NCI-H82 treated with DMSO at 0.1 percent for 48 hours (cell line): ENCODE measurements around the gene ELK4.

Source experiments
- DNase-seq: peaks from one replicate; lab custom pipeline; 2025; ENCODE audit not compliant: unreplicated experiment; lab: John Stamatoyannopoulos, UW

Gene ELK4

DNA sequence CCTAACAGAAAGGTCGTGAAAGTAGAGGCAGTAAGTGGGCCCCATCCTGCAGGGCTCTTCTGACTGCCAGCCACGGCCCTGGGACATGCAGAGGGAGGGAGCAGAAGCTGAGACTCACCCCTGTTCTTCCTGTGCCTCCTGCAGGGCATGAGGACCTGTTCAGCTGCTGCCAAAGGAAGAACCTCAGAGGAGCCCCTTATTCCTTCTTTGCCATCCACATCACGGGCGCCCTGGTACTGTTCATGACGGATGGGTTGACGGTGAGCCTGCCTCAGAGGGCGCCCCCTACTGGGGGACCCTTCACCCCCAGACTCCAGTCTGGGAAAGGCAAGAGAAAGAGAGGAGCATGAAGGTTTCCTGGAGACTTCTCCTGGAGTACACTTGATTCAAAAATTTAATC, 47.1 kb downstream of the ELK4 start:
- no peak for DNase-seq

DNA sequence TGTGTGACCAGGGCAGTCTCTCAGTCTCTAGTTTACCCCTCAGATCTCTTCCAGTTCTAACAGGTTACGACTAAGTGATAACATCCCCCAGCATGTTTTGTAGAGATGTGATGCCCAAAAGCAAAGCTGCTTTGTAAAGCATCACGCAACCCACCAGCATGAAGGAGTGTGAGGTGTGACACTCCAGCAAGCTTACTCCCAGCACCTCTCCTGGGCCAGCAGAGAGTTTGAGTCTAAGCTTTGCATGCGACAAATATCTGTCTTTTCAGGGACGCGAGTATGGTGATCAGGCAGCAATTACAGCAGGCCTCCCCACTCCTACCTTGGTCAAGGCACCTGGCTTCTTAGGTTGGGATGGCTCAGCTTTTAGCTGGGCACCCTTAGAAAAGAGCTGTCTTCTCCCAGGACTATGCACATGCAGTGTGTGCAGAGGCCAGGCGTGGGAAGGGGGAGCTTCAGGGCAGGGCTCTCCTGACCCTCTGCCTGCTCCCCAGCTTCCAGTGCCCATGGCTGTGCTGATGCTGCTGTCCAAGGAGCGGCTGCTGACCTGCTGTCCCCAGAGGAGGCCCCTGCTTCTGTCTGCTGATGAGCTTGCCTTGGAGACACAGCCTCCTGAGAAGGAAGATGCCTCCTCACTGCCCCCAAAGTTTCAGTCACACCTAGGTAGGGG, 48.2 kb downstream of the ELK4 start:
- no peak for DNase-seq

DNA sequence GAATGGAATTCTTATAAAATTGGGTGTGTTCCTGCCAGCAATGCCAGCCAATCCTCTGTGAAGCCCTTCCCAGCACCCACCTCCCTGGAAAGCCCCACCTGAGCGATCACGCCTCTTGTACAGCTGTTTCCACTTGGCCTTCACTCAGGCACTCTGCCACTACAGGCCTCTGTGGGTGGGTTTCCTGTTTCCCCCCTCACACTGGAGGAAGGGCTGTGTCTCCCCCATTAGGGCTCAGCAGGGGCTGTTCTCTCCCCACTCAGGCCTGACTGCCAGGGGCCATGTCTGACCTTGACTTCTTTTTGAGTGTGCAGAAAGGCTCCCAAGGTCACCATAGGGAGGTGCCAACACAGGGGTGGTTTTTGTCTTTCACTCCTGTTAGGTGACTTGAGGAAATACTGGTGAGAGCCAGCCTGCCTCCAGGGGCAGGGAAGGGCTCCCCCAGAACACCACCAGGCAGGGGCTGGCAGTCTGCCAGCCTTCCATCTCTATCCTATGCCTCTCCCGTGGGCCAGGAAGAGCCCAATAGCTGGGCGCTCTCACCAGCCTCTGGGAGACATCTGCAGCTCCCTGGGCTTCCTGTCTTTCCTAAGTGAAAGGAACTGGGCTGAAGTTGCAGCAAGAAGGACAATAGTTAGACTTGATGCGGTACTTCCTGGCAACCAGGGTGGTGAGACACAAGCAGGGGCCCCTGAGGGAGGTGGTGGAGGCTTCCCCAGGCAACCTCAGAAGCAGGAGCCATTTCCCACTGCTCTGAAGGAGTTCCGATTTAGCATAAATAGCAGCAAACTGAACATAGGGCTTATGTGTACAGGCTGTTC, 49.1 kb downstream of the ELK4 start:
- DNase-seq = no peak

DNA sequence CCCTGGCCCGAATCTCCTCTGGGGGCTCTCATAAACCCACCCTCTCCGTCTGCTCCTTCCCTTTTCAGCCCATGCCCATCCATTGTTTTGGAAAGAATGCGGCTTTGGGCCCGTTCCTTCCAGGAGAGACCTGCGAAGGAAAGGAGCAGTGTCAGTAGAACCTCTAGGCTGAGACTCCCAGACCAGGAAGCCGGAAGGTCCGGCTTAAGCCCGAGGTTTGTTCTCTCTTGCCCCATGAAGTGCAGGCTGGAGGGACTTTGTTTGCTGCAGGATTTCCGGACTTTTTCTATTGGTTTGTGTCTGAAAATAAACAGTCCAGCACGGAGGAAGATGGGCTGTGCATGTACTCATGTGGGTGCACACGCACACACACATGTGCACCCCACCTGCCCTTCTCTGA, 49.8 kb downstream of the ELK4 start:
- DNase-seq = no peak

DNA sequence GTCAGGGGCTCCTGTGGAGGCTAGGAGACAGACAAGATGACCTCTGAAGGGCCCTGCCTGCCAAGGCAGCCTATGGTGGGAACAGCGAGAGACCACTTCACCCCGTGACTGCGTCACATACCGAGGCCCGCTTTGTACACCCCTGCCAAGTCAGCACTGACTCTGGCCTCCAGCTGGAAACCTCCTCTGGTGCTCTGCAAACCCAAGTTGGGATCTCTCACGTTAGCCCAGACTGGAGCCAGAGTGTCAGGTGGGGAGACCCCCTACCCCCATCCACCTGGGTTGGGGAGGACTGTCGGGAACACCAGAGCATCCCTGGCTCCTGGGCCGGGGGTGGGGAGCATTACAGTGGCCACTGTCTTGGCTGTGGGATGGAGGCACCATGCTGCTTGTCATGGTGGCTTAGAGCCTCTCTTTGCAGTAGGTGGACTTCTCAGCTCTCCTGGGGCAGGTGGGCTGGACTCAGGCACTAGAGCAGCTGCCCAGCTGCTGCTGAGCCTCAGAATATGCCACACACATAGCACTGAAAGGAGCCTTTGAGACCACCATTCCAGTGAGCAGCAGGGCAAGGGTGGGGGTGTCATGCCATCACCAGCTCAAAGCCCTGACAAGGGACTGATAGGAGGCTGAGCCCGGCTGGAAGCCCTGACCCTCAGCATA, 50.4 kb downstream of the ELK4 start:
- no peak for DNase-seq

DNA sequence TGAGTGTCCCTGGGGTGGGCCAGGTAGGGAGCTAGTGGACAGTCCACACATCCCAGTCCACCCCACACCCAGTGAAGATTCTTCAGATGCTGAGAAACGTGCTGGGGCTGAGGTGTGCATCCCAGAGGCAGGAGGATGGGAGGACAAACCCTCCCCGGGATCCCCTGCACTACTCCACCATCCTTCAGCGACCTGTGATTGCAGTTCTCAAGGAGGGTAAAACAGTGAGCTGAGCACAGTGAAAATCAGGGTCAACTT, 51.0 kb downstream of the ELK4 start:
- DNase-seq = no peak

DNA sequence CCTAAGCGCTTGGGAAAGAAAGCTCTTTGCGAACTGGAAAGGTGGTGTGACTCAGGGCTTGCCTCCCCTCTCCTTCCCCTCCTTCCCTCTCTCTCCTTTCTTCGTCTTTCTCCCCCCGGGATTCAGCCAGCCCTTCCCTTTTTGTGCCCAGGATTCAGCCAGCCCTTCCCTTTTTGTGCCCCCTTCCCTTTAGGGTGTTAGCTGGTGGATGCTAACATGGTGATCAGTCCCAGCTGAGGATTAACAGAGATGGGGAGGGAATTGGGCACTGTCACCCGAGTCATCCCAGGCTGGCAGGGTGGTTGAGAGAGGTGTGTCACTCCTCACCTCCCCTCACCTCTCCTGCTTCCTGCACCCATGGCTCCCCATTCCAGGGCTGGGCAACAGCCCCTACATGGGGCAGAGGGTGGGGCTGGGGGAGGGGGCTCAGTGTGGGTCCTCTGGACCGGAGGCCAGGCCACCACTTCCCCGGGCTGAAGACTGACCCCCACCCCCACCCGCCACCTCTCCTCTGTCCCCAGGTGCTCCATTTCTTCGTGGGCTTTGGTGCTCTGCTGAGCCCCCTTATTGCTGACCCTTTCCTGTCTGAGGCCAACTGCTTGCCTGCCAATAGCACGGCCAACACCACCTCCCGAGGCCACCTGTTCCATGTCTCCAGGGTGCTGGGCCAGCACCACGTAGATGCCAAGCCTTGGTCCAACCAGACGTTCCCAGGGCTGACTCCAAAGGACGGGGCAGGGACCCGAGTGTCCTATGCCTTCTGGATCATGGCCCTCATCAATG, 51.5 kb downstream of the ELK4 start:
- DNase-seq = no peak

DNA sequence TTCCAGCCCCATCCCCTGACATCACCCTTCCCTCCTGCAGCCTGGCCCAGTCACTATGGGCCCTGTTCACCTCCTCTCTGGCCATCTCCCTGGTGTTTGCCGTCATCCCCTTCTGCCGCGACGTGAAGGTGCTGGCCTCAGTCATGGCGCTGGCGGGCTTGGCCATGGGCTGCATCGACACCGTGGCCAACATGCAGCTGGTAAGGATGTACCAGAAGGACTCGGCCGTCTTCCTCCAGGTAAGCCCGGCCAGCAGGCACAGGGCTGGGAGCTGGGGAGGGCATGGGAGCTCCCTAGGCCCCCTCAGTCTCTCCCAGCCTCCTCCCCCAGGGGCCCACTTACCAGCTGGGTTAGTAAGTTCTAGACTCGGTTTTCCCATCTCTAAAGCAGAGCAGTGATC, 52.1 kb downstream of the ELK4 start:
- DNase-seq = no peak

DNA sequence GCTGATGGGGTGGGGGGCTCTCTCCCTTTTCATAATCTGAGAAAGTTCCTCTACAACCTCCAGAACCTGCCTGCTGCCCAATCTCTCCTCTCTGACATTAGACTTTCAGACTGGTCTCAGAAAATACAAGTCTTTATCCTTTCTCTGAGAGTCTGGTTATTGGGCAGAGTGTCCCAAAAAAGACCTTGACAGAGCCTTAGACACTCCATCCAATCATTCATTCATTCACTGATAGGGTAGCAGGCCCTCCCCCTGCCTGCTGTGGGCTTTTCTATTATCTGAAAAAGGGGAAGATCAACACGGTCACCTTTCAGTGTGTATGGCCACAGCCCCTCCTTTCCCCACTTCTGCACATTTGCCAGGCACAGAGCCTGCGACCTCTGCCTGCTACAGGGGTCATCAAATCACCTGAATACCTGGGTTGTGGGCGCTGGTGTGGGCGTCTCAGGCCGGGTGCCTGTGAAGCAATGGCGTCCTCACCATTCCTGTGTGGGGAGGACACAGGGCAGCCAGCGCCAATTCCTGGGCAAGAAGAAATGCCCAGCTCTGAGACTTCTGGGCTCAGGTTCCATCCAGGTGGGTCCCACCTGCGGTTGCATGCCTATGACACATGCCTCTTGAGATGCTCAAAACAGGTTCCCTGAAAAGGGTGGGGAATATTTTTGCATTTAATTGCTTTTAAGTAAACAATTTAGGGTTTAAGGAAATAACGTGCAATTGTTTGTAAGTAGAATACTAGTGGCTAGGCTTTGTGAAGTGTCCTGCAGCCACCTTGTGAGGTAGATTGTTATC, 52.8 kb downstream of the ELK4 start:
- no peak for DNase-seq

DNA sequence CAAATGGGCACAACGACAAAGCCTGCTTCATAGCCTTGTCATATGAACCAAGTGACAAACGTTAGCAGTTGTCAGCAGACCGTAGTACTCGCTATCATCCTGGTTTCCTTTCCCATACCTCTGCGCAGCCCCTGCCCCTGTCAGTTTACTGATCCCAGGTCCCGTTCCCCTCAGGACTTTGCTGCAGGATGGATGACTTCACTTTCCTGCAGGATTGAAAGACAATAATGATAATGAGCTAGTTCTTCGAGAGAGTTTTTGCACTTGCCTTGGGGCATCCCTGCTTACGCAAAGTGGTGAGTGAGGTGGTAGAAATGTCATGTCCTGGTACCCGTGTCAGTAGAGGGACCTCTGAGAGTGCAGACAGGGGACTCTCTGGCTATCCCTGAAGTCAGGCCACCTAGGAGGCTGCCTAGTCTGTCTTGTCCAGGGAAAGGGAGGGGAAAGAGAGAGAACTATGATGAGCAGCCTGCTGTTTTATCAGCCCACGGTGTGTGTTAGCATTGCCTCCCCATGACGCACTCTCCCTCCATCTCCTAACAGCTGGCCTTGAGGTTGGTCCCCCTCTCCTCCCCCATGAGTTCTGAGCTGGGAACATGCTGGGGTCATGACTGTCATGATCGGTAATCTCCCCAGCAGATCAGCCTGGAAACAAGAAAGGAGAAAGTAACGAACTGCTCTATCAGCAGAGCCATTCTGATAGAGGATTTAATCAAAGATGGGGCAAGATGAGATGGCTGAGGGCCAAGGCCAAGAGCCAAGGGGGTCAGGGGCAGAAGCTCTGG, 53.7 kb downstream of the ELK4 start:
- DNase-seq = no peak

DNA sequence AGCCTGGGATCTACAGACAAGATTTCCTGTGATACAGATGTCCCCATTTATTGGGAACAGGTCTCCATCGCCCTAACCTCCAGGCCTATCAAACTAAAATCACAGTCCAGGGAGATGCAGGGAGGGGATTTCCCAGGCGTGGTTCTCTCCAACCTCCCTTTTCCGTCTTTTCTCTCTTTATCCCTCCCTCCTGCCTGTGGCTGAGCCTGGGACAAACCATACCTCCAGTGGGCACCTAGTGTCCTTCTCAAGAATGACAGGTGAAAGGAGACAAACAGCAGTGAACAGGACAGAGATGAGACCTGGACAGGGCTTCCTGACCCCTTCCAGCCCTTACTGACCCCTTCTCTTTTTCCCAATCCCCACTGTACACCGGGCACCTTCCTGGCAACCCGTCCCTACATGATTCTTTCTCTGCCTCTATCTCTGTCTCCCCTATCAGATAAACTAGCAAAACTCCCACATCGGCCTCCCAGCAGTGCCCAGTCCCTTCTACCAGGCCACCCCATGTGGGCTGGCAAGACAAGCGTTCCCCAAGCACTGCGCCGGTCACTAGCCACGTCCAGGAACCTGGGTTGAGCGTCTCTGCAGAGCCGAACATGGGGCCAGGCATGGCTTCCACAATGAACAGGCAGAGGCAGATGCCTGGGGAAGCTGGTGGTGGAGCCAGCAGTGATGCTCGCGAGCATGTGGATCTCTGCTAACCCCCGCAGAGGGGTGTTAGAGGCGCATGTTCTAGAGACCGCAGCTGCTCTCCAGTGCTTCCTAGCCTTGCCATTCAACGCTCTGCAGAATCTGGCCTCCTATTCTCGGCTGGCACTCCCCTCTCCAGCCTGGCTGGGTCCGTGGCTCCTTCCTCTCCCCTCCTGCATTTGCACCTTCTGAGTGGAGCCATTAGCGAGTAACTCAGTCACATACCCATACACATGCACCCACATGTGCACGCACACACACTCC, 54.7 kb downstream of the ELK4 start:
- DNase-seq = no peak

DNA sequence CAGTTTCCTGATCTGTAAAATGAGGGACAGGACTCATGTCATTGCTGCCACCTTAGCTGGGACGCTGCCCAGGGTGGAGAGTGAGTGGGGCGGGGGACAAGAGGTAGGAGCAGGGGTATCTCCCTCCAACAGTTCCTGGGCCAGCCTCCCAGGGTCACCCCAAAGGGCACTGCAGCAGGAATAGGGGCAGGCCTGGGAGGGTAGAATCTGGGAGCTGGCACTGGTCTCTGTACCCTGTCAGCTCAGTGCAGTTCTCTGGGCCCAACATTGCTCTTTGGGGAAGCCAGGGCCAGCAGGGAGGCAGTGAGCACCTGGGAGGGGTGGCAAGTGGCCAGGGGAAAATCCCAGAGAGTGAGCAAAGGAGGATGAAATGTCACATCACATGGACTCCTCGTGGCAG, 55.8 kb downstream of the ELK4 start:
- DNase-seq = no peak

DNA sequence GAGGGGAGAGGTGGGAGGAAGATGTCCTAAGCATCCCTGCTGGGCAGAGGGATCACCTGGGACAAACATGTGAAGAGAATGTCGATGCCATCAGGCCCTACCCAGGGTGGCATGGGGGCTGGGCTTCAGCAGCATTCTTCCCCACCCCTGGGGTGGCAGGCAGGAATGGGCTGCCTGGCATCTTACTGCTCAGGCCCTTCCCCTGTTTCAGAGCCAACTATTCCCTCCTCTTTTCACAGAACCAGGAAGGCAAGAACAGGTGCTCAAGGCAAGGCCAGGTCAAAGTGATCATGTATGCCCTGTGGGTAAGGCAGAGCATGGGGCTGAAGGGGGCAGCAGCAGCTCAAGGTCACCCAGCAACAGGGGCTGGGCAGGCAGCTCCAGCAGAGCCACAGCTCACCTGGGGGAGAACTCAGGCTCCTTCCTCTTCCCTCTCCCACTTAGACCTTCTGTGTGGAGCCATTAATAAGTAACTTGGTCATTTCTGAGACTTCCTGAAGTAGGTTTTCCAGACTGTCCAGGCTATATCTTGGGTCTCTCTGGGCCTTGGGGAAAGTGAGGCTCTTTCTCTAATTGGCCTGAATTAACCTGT, 56.4 kb downstream of the ELK4 start:
- no peak for DNase-seq

DNA sequence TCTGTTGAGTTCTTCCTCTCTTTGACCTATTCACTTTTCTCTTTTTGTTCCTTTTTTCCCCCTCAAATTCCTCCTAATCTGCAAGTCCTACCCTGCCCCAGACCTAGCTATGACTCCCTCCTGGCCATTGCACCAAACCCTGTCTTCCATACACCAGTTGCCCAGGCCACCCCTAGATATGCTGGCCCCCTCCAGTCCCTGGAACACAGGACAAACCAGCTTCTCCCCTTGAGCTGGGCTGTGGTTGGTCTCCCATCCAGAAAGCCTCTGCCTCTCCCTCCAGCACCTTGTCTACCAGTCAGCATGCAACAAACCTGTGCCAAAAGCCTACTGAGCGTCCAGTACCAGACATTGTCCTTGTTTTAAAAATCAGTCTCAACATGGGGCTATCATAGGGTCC, 59.4 kb downstream of the ELK4 start:
- no peak for DNase-seq

DNA sequence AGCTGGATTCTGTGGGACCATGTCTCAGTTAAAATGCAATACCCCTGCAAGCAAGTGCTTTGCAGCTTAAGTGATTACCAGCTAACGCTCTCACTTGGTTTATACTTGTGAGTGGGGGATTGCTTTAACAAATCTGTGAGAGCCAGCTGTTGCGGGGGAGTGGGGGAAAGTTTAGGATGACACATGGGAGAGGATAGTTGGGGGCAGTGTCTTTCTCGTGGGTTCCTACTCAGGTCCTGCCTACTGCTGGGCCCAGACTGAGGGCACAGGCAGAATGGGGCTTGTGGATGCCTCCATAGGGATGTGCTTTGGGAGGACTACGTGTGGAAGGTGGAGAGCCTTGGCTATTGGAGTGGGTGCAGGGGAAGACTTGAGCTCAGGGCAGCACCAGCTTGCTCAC, 60.1 kb downstream of the ELK4 start:
- peak; percentile 91 for DNase-seq

DNA sequence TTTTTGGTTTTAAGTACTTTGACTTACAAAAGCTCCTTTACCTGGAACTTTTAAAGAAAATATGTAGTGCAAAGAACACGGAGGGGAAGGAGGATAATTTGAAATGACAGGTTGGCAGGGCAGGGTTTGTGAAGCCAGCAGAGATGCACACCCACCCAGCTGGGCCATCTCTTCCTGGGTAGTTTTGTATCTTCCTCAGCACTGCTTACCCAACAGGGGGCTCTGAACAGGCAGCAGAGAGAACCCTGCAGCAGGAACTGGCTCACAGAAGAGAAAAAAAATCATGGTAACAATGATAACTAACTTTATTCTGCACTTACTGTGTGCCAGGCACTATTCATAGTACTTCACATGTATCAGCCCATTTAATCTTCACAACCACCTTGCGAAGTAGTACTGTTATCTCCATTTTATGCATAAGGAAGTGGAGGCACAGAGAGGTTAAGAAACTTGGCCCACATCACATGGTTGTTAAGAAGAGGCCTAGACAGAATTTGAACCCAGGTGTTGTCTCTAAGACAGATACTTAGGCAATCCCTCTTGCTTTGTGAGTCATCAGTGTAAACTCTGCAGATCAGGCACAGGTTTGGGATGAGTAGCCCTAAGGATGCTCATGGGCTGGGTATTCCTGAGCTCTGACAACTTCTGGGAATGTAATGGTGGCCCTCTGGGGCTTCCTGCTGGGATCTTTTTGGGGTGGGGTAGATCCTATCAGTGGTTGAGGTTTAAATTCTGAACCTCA, 60.8 kb downstream of the ELK4 start:
- no peak for DNase-seq

DNA sequence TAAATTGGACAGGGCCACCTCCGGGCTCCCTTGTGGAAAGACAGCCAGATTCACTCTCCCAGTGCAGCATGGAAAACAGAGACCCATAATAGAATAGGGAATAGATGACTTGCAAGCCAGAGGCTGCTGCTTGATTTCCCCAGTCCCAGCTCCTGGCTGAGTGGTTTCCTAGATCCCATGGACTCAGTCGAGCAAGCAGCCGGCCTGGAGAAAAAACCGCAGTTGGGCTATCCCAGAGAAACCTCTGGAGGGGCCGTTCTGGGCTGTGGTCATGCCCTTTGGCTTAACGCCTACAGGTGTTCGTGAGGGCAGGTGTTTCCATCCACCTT, 61.7 kb downstream of the ELK4 start:
- no peak for DNase-seq
